Brain microvascular endothelial cell (primary cell): ENCODE measurements around the gene ADAM22.

ENCODE experiments used
- DNase-seq: peaks from one replicate; pipeline ENCODE4 v3.0.0-alpha.2; 2020
- H3K27ac ChIP-seq: fragments of 250-450 bp; sonication (Bioruptor Pico); 2 replicates; pipeline ENCODE4 v1.5.1; 2020; ENCODE audit warnings: mild to moderate bottlenecking, moderate library complexity
- H3K27me3 ChIP-seq: fragments of 250-450 bp; sonication (Bioruptor Pico); replicated peaks from 2 replicates; pipeline ENCODE4 v1.5.1; 2020; ENCODE audit warnings: mild to moderate bottlenecking
- H3K36me3 ChIP-seq: fragments of 250-450 bp; sonication (Bioruptor Pico); replicated peaks from 2 replicates; pipeline ENCODE4 v1.5.1; 2020; ENCODE audit warnings: mild to moderate bottlenecking
- H3K4me3 ChIP-seq: 2 replicates; pipeline ENCODE4 v1.5.1; 2011; ENCODE audit warnings: low read depth, mild to moderate bottlenecking, control low read depth, low read length, moderate library complexity
- CTCF ChIP-seq: IDR thresholded peaks from 2 replicates; pipeline ENCODE4 v1.5.1; 2011; ENCODE audit warnings: low read depth, mild to moderate bottlenecking, moderate library complexity, low read length, control low read depth, inconsistent platforms; ENCODE audit errors: missing control alignments
- in situ Hi-C: cut with HindIII; loops from 2 replicates; pipeline ENCODE4 v1.10.0; 2017; ENCODE audit warnings: low sequenced_read_pairs, low pct_ligation_motif_present

The ADAM22 gene

GRCh38 chr7:88003581-88003980 is 69.5 kb downstream of the ADAM22 start:
- H3K27me3 ChIP-seq = no peaks in the 10 kb centered on the region
- TF ChIP-seq CTCF = no peak
- DNase-seq = no peak
- H3K27ac ChIP-seq = no peak overlapping the region
- H3K36me3 ChIP-seq = no peaks in the 10 kb centered on the region
- in situ Hi-C loops = no loop called here
- H3K4me3 ChIP-seq = no peak overlapping the region

GRCh38 chr7:88005191-88005590 is 71.1 kb downstream of the ADAM22 start:
- no peaks in the 10 kb centered on the region for H3K27me3 ChIP-seq
- DNase-seq = no peak
- in situ Hi-C loops = no loop called here
- no peaks in the 10 kb centered on the region for H3K36me3 ChIP-seq
- no peak for TF ChIP-seq CTCF
- H3K27ac ChIP-seq = no peak overlapping the region
- H3K4me3 ChIP-seq = no peak overlapping the region

- Histone ChIP-seq H3K27ac (no peak overlapping the region), H3K27me3 (no peaks in the 10 kb centered on the region), H3K4me3 (no peak overlapping the region), H3K36me3 (no peaks in the 10 kb centered on the region)
- in situ Hi-C loops = no loop called here
- no peak for DNase-seq
- TF ChIP-seq CTCF = no peak
Measured at GRCh38 chr7:88009651-88010050, 75.6 kb downstream of the ADAM22 start.

GRCh38 chr7:88012086-88012485 is 78.0 kb downstream of the ADAM22 start:
- H3K4me3 ChIP-seq = no peak overlapping the region
- no peak for TF ChIP-seq CTCF
- in situ Hi-C loops = no loop called here
- H3K27me3 ChIP-seq = no peaks in the 10 kb centered on the region
- no peak overlapping the region for H3K27ac ChIP-seq
- no peak for DNase-seq
- no peaks in the 10 kb centered on the region for H3K36me3 ChIP-seq

GRCh38 chr7:88013981-88014380 is 79.9 kb downstream of the ADAM22 start:
- DNase-seq = no peak
- H3K4me3 ChIP-seq = no peak overlapping the region
- H3K27ac ChIP-seq = no peak overlapping the region
- H3K27me3 ChIP-seq = no peaks in the 10 kb centered on the region
- TF ChIP-seq CTCF = no peak
- in situ Hi-C loops = no loop called here
- no peaks in the 10 kb centered on the region for H3K36me3 ChIP-seq

- H3K4me3 ChIP-seq = no peak overlapping the region
- DNase-seq = no peak
- in situ Hi-C loops = no loop called here
- H3K36me3 ChIP-seq = no peaks in the 10 kb centered on the region
- H3K27ac ChIP-seq = no peak overlapping the region
- no peaks in the 10 kb centered on the region for H3K27me3 ChIP-seq
- TF ChIP-seq CTCF = no peak
Measured at GRCh38 chr7:88014581-88014980, 80.5 kb downstream of the ADAM22 start.
